Fibroblast of skin of abdomen (primary cell): ENCODE measurements around the gene CDCA5.

Experiments
- DNase-seq: peaks from one replicate; pipeline ENCODE4 v3.0.0-alpha.2; 2013

Gene CDCA5

GRCh38 chr11:65067446-65067845 lies 16.4 kb downstream of the CDCA5 start:
- DNase-seq = no peak

DNA sequence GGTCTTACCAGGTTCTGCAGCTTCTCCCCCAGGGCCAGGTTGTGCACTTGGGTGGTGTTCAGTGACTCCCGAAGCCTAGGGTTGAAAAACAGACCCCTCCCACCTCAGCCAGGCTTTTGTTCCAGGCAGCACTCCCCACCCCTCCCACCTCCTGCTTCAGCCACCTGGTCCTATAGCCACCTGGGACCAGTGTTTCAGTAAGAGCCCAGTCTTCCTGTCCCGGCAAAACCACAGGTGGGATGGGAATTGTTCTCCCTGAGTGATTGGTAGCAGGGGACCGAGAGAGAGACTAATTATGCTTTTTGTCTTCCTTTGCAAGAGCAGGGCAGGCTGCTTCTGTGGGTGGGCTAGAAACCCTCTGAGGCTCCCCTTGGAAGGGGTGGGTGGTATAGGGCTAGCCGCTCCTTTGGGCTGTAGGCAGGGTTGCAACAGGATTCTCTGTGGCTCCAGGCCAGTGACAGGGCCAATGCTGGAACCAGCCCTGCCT lies 17.0 kb downstream of the CDCA5 start:
- no peak for DNase-seq

- no peak for DNase-seq
Observed at GRCh38 chr11:65066315-65066714, 17.5 kb downstream of the CDCA5 start.

GRCh38 chr11:65065851-65066250 lies 18.0 kb downstream of the CDCA5 start:
- no peak for DNase-seq

GRCh38 chr11:65064847-65065240 lies 19.0 kb downstream of the CDCA5 start:
- no peak for DNase-seq

GRCh38 chr11:65063532-65063931 lies 20.3 kb downstream of the CDCA5 start:
- DNase-seq = no peak

DNA sequence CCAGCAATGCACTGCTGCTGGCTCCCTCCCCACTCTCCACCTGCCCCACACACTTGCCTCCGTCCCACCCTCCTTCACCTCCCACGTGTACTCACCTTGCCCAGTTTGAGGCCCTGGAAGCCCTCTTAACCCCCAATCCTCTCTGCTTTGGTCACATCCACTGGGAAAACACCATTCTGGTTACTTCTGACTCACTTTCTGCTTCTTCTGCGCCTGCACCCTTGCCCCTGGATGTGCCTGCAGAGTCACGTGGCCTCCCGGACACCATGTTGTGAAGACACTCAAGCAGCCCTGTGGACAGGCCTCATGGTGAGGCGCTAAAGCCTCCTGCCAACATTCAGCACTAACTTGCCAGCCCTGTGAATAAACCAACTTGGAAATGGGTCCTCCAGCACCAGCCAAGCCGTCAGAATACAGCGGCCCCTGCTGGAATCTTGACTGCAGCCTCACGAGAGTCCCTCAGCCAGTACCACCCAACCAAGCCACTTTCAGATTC lies 22.9 kb downstream of the CDCA5 start:
- DNase-seq = peak; percentile 3

DNA sequence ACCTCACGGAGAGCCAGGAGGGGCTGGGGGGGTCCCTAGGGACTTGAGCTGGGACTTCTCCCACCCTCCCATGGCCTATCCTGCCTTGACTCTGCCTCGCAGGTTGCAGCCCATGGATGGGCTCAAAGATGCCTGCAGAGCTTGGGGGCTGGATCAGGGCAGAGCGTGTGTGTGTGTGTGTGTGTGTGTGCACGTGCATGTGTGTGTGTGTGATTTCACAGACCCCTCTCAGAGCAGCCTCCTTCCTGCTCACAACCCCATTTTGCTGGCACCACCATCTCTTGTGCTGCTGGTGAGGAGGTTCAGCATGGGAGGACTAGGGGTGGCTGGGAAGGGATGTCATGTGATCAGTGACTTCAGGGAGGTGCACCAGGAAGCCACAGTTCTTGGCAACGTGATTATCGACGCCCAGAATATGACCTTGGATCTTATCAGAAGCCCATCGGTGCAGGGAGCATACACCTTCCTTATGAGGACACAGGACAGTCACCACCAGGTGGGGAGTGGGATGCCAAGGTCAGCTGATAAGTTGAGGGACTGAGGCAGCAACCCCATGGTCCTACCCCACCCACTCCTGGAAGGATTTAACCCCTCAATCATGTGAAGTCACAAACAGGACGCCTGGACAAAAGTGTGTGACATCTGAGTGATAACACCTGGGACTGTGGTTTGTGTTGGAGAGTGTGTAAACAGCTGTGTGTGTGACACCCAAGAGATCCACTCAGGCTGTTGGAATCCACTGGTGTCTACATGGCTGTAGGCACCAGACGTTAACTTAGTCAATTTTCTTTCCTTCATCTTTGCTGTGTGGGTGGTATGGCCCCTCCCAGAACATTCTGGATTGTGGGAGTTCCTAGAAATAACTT lies 23.6 kb downstream of the CDCA5 start:
- no peak for DNase-seq

DNA sequence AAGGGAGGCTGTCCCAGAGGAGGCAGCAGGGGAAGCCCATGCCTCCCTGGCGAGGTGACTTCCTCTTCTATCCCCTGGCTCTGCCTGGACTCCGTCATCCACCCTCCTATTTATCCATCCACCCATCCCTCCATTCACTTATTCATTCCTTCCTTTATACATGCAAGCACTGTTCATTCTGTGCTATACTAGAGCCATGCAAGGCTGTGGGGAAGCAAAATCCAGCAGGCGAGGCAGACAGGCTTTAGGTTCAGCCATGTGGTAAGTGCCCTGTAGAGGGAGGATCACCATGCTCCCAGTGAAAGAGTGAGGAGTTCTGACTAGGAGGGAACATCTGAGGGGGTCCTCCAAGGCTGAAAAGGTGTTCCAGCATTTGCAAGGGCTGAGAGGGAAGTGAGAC lies 24.3 kb downstream of the CDCA5 start:
- no peak for DNase-seq

GRCh38 chr11:65058419-65059054 lies 25.3 kb downstream of the CDCA5 start, which contains the start of gene NAALADL1:
NAALADL1 (minus strand) TSS chr11:65058553; CDS start chr11:65058521, 32 bp downstream.
- no peak for DNase-seq

DNA sequence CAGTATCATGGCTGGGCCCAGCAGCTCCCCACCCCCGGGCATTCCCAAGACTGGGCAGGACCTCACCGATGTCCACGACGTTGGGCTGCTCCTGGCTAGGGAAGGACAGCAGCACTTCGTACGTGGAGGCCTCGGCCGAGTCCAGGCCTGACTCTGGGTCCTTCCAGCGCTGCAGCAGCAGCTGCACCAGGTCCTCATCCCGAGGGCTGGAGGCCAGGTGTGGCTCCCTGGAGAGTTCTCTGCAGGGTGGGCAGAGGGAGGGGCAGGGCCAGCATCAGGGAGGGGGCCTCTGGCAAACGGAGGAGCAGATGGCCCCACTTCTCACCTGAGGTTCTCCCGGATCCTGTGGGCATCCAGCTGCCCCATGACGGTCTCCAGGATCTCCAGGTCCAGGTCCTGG lies 25.8 kb downstream of the CDCA5 start:
- DNase-seq = no peak

DNA sequence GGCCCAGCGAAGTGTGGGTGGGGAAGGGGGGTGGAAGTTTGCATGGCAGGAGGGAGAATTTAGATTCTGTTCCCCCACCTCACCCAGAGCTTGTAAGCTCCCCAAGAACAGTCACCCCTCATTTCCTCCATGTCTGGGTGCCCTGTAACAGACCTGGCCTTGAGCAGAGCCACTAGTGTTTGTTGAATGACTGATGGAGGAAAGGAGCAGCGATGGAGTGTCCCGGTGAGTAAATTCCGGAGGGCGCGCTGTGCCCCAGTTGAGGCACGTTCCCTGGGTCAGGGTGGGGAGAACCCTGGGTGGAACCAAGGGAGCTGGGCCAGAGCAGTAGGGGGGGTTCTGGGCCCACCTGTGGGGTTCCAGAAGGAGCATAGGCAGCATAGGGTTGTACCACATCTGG lies 26.3 kb downstream of the CDCA5 start:
- no peak for DNase-seq

GRCh38 chr11:65056999-65057398 lies 26.8 kb downstream of the CDCA5 start:
- DNase-seq = no peak

GRCh38 chr11:65055538-65055937 lies 28.3 kb downstream of the CDCA5 start:
- no peak for DNase-seq

DNA sequence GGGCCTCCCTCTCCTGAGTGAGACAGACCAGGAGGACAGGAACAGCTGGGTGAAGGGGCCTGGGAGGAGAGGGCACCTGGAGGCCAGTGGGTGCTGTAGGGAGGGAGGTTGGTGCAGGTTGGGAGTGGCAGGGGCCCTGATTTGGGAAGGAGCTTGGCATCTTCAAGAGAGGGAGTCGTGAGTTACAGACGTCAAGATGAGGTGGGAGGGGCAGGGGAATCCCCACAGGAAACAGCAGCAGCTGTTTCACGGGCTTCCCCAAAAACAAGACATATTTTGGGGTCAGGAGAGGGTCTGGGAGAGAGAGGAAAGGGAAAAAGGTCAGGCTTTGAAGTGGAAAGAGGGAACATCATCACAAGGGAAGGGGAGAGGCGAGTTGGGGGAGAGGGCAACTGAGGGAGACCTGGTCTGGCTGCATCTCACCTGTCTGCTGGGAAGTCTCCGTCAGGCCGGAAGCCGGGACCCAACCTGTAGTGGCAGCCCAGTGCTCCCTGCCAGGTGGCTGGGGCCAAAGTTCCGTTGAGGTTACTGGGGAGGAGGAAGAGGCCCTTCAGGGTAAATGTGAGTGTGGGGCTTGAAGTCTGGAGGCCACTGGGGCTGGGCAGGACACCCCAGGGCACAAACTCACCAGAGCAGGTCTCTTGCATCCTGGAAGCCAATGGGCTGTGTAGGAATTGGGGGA lies 29.9 kb downstream of the CDCA5 start:
- DNase-seq = no peak

GRCh38 chr11:65051398-65051858 lies 32.4 kb downstream of the CDCA5 start:
- no peak for DNase-seq

DNA sequence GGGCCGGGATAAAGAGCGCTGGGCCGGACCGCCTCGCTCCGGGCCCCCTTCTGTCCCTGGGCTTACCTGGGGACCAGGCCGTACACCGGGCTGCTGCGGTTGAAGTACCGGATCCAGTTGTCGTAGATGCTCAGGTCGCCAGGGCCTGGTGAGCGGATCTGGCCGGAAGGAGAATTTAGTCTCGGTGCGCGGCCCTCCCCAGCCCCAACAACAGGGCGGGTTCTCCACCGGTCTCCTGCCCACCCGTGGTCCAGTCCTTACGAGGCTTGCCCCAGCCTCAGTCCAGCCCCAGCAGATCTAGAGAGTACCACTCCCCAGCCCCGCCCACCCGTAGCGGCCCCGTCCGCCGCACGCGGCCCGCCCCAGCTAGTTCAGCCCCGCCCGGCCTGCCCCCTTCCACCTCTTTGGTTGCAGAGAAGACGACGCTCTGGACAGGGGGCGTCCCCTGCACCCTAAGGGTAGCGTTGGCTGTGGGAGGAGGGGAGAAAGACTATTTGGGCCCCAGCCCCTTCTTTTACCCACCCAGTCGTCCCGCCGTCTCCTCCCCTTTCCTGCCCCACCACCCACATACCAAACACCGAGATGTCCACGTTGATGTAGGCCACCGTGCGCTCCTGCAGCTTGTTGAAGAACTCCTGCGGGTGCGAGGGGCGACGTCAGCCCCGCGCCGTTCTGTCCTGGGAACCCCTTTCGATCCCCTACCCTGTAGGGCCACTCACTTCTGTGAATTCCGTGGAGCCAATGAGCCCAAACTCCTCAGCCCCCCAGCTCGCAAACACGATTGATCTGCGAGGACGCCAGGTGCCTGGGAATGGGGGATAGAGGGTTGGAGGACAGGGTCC lies 36.0 kb downstream of the CDCA5 start:
- peak; percentile 14 for DNase-seq

DNA sequence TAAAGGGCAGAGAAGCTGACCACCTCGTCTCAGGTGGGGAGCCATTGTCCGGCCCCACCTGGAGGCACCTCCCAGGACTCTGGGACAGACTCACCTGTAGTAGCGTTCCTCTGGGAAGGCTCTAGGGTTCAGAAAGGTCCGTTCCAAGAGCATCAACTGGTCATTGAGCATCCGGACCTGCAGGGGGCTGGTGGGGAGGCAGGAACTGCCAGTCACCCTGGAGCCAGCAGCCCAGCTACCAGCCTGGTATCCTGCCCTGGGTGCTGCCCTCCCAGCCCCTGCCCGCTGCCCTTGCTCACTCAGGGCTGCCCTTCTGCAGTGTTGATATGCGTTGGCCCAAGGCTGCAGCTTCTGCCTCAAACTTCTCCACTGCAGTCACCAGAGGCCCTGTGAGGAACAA lies 38.1 kb downstream of the CDCA5 start:
- DNase-seq = no peak

DNA sequence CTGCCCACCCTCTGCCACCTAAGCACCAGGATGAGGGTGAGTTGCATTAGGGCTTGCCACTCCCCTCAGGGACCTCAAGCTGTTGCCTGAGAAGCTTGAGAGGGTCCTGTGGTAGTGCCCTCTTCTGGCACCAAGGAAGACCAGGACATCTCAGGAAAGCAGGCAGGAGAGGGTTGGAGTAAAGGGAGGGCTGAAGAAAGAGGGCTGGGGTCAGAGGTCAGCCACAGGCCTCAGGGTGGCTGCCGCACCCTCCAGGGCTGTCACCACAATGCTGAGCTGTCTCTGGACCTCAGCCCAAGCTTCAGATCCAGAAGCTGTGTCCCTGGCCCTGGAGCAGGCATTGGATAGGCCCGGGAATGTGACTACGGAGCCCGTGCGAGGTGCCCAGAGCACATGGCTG lies 38.8 kb downstream of the CDCA5 start:
- DNase-seq = no peak

DNA sequence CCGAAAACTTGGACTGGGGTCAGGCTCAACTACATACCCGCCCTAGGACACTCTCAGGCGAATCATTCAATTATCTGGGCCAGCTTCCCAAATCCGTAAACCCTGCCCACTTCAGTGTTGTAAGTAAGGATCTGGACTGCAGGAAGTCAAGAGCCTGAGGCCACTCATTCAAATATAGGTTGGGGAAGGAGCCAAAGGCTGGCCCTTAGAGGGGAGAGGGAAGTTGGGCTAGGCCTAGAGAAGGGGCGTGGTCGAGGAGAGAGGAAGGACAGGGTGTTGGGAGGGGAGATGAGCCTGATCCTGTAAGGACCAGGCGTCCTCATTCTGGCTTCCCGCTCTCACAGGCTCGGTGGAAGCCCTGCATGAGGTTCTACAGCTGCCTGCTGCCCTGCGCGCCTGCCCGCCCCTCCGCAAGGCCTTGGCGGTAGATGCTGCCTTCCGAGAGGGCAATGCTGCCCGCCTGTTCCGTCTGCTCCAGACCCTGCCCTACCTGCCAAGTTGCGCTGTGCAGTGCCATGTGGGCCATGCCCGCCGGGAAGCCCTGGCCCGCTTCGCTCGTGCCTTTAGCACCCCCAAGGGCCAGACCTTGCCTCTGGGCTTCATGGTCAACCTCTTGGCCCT lies 39.8 kb downstream of the CDCA5 start:
- peak; percentile 8 for DNase-seq

DNA sequence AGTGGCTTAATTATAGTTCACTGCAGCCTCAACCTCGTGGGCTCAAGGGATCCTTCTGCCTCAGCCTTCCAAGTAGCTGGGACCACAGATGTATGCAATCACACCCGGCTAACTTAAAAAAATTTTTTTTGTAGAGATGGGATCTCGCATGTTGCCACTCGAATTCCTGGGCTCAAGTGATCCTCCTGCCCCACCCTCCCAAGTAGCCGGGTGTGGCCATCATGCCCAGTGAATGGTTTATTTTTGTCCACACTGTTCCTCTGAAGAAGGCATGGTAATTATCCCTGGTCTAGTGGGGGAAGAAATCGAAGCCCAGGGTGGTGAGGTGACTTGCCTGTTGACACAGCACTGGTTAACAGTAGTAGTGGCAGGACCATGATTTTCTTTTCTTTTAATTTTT lies 40.9 kb downstream of the CDCA5 start:
- DNase-seq = no peak
